ENCODE data around the gene LPXN. TPM values are rescaled to one million over a fixed set of nuclear protein-coding genes. Genes with fewer than 3 reads are reported as not detected.

LPXN gene
- total and polyA plus RNA-seq, 10 of the 15 experiments (the other 5 are each of a cell fraction or from before 2014, with no cell fraction given), result 131 to 349 (median 201) TPM

DNA sequence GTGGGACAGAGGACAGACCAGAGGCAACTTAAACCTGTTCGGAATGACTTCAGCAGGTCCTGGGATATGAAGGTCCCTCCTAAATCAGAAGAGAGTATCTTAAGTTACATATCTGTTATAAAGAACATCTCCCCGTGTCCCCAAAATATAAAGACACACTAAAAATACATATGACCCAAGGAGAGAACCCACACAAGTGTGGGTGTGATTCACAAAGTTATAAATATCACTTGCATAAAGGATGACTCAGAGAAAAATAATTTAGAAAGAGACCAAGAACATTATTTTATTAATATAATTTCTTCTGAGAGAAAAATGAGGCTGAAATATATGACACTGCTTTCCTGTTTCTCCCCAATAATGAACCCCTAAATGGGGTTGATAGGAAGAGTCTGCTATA lies 82.0 kb downstream of the LPXN start:
- H3K36me3 ChIP-seq (ENCODE audit: control insufficient read depth in 2 of 2, insufficient read depth in 2 of 2, low read length in 1 of 2), result 0 out of 4 replicates have a peak, but pooled peaks cover 0 to 3% of the 10 kb centered on the region in 2 experiments
- 54% methylated on average over 2 of the region's 2 CpGs for WGBS (ENCODE audit: insufficient coverage, insufficient replicate concordance, low lambda C conversion rate, missing lambda C conversion rate)

More for the DNA sequence above, 82.0 kb downstream of the LPXN start:
- no TSS peak for BruUV-seq (replicated peaks)
- Histone ChIP-seq H3K4me3 (no peak overlapping the region), H3K9ac (ENCODE audit: control insufficient read depth, insufficient read depth, low read length) (no peak overlapping the region), H2AFZ (ENCODE audit: control insufficient read depth, low read depth, low read length) (no peak overlapping the region), H3K27ac (ENCODE audit: control insufficient read depth, insufficient read depth) (no peak overlapping the region), H3K27me3 (replicated peaks in 1 of 2; ENCODE audit: control insufficient read depth in 2 of 2, insufficient read depth in 2 of 2, low read length in 1 of 2) (no peaks in the 10 kb centered on the region), H3K4me2 (ENCODE audit: control insufficient read depth, insufficient read depth) (no peak overlapping the region), H3K9me3 (replicated peaks; ENCODE audit: control insufficient read depth, insufficient read depth, low read length) (no peaks in the 10 kb centered on the region), H3K79me2 (ENCODE audit: control insufficient read depth, insufficient read depth, low read length) (no peaks in the 10 kb centered on the region), H3K4me1 (ENCODE audit: control insufficient read depth, insufficient read depth, low read length) (peaks cover 9% of the 10 kb centered on the region; the same call in 1 of the 2 replicates), H4K20me1 (ENCODE audit: control insufficient read depth, insufficient read depth) (no peaks in the 10 kb centered on the region)
- DNase-seq (ENCODE audit: low read depth, low spot score), result no peak
- TF ChIP-seq, protein P1, sequence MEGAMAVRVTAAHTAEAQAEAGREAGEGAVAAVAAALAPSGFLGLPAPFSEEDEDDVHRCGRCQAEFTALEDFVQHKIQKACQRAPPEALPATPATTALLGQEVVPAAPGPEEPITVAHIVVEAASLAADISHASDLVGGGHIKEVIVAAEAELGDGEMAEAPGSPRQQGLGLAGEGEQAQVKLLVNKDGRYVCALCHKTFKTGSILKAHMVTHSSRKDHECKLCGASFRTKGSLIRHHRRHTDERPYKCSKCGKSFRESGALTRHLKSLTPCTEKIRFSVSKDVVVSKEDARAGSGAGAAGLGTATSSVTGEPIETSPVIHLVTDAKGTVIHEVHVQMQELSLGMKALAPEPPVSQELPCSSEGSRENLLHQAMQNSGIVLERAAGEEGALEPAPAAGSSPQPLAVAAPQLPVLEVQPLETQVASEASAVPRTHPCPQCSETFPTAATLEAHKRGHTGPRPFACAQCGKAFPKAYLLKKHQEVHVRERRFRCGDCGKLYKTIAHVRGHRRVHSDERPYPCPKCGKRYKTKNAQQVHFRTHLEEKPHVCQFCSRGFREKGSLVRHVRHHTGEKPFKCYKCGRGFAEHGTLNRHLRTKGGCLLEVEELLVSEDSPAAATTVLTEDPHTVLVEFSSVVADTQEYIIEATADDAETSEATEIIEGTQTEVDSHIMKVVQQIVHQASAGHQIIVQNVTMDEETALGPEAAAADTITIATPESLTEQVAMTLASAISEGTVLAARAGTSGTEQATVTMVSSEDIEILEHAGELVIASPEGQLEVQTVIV (IDR thresholded peaks at IDR 0.05; ENCODE audit: borderline replicate concordance, partially characterized antibody), result no peak
- TF ChIP-seq MEF2A (IDR thresholded peaks at IDR 0.05; ENCODE audit: insufficient read depth, low read depth, low read length) (0 out of 2 replicates have a peak, but pooled peaks have one; percentile 17), RUNX3 (IDR thresholded peaks at IDR 0.05; ENCODE audit: low read length) (peak; percentile 2; the same call in 1 of the 2 replicates), JUNB (IDR thresholded peaks at IDR 0.05) (peak; percentile 23; the same call in 1 of the 2 replicates)
- TF ChIP-seq, protein P2, sequence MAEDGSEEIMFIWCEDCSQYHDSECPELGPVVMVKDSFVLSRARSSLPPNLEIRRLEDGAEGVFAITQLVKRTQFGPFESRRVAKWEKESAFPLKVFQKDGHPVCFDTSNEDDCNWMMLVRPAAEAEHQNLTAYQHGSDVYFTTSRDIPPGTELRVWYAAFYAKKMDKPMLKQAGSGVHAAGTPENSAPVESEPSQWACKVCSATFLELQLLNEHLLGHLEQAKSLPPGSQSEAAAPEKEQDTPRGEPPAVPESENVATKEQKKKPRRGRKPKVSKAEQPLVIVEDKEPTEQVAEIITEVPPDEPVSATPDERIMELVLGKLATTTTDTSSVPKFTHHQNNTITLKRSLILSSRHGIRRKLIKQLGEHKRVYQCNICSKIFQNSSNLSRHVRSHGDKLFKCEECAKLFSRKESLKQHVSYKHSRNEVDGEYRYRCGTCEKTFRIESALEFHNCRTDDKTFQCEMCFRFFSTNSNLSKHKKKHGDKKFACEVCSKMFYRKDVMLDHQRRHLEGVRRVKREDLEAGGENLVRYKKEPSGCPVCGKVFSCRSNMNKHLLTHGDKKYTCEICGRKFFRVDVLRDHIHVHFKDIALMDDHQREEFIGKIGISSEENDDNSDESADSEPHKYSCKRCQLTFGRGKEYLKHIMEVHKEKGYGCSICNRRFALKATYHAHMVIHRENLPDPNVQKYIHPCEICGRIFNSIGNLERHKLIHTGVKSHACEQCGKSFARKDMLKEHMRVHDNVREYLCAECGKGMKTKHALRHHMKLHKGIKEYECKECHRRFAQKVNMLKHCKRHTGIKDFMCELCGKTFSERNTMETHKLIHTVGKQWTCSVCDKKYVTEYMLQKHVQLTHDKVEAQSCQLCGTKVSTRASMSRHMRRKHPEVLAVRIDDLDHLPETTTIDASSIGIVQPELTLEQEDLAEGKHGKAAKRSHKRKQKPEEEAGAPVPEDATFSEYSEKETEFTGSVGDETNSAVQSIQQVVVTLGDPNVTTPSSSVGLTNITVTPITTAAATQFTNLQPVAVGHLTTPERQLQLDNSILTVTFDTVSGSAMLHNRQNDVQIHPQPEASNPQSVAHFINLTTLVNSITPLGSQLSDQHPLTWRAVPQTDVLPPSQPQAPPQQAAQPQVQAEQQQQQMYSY (CRISPR knock-in tag; IDR thresholded peaks at IDR 0.05), result no peak
- FAIRE-seq, result no peak
- in situ Hi-C loops (cut with MboI) (no loop called here), intact Hi-C loops (cut with micrococcal nuclease; ENCODE audit: unreplicated experiment) (no loop called here)
- CTCF ChIA-PET, result interaction anchor here (1.5 to 3.3 kb wide), 3 partner anchors 11 to 30 kb away, joined by 5 to 35 read pairs (median 6); no protein-coding TSS in a partner anchor
- ATAC-seq, result no peak; the same call in 2 of the 3 replicates
- RAD21 ChIA-PET (ENCODE audit: unreplicated experiment), result interaction anchor here (1.3 to 4.5 kb wide), 6 partner anchors 12 to 208 kb away, joined by 3 to 41 read pairs (median 6); no protein-coding TSS in a partner anchor
- POLR2A ChIA-PET, result no interaction called here
- SMC1A ChIA-PET (ENCODE audit: uncharacterized antibody, unreplicated experiment), result interaction anchor here (1.6 to 4.9 kb wide), 3 partner anchors 13 to 717 kb away, joined by 4 to 92 read pairs (median 20); partner anchors contain the start of gene OR5B21

Data from GM12878 (cell line).